Right lobe of liver (tissue), 6 donors: ENCODE results near the gene SLC6A3. TPM values are rescaled to one million over a fixed set of nuclear protein-coding genes. Genes with fewer than 3 reads are reported as not detected.
A peak's percentile ranks its signal among the peaks of the same experiment; 100 is the strongest.

ENCODE experiments used
- ATAC-seq, 4 donors: fragments of 200-7000 bp; cut with Tn5 transposase; one replicate each; pipeline ENCODE4 v1.9.1; 2020; ENCODE audit warnings: mild to moderate bottlenecking in 4 of 4, moderate library complexity in 4 of 4
- DNase-seq, 3 donors: peaks; one replicate each; pipeline ENCODE4 v3.0.0-alpha.2; 2020
- H3K27ac ChIP-seq, 3 donors: fragments of 200-600 bp; one replicate each; pipeline ENCODE4 v1.8.0; 2022
- H3K27me3 ChIP-seq, 2 donors: fragments of 200-600 bp; one replicate each; pipeline ENCODE4 v1.8.0; 2022
- H3K36me3 ChIP-seq, 4 donors: fragments of 200-600 bp; sonication (generic) in 1 of 4; one replicate each; pipeline versions ENCODE4 v1.5.1 to v1.8.0; 2017 to 2022; ENCODE audit warnings: control low read depth in 1 of 4
- H3K4me1 ChIP-seq, 4 donors: fragments of 200-600 bp; sonication (generic) in 1 of 4; one replicate each; pipeline versions ENCODE4 v1.5.1 to v1.8.0; 2017 to 2022; ENCODE audit warnings: control low read depth in 1 of 4
- H3K4me3 ChIP-seq, 3 donors: fragments of 200-600 bp; one replicate each; pipeline ENCODE4 v1.8.0; 2022
- H3K9me3 ChIP-seq, 4 donors: fragments of 200-600 bp; sonication (generic) in 1 of 4; one replicate each; pipeline versions ENCODE4 v1.5.1 to v1.8.0; 2017 to 2022; ENCODE audit warnings: control low read depth in 1 of 4
- POLR2A ChIP-seq: fragments of 450-650 bp; IDR thresholded peaks from one replicate; pipeline ENCODE4 v1.6.1; 2017; ENCODE audit warnings: antibody characterized with exemption, mild to moderate bottlenecking
- WGBS: methylation state at CpG from one replicate; pipeline ENCODE4 v1.1.6; 2018; ENCODE audit warnings: low coverage, low lambda C conversion rate; ENCODE audit not compliant: insufficient coverage; ENCODE audit errors: missing lambda C conversion rate; 5-methylcytosine and 5-hydroxymethylcytosine counted together
- intact Hi-C, 2 donors: fragments of 100-400 bp; cut with DNase I; formaldehyde crosslinking; loops; one replicate each; pipeline versions ENCODE4 v1.11.2 to v1.14.1; 2022
- total RNA-seq, 6 experiments: library from RNA; depleted of rRNA in 2 of 6; stranded (reverse); fragments of >200 nt in 2 of 6; fragmentation: NEBNext Ultra II Directional in 3 of 6; extraction: Animal tissue kit (Norgen Biotek cat#: 25700) in 3 of 6; gene quantifications; one replicate each; pipeline versions ENCODE4 v1.1.0 to v1.2.4, GENCODE V29; 2016 to 2023
- TF ChIP-seq, protein P1 (sequence below), 4 donors: fragments of 200-600 bp in 3 of 4; fragments of 450-650 bp in 1 of 4; IDR thresholded peaks; one replicate each; pipeline versions ENCODE4 v1.5.1 to v1.8.0; 2016 to 2022; ENCODE audit warnings: antibody characterized with exemption in 4 of 4, mild to moderate bottlenecking in 2 of 4
- donor health status: DM: no; HTN: yes; CAD: no.
- donor health status: DM: no; HTN: no; CAD: no.
- donor health status: DM: no; HTN: no; CAD: no.
- donor health status: DM: no; HTN: yes; CAD: no.
- donor health status: DM: no; HTN: yes; CAD: no.

Gene SLC6A3
- total RNA-seq, 6 experiments from 2014 or later: not detected

DNA sequence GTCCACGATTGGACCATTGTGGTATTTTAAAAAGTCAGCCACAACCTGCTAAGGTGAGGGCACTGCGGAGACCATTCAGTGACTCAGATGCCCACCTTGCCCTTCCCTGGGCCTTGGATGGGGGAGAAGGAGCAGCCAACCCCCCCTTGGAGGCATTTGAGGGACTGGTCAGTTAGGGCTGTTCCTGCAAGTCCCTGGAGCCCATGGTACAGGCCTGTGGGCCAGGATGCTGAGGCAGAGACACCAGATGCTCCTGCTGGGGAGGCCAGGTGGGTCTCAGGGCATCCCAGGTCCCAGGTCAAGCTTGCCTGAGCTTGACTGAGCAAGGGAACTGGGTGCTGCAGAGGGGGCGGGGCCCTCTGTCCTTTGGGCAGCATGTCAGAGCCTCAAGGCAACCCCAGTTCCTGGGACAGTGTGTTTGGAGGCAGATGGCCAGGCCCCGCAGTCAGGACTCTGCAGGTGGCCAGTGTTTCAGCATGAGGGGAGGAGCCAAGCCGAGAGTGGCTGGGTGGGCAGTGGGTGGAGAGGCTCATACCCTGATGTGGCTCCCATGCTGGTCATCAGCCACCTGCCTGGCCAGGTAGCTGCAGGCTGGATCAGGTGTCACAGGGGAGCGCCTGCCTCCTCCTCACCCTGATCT is 27.5 kb downstream of the SLC6A3 start:
- DNase-seq (peak in 2 of 3 donors; percentile 15 to 51), ATAC-seq (peak in 1 of 4 donors; percentile 38)
- Histone ChIP-seq H3K27ac (no peak overlapping the region), H3K9me3 (no peaks in the 10 kb centered on the region), H3K4me3 (no peak overlapping the region), H3K27me3 (no peaks in the 10 kb centered on the region), H3K36me3 (no peaks in the 10 kb centered on the region), H3K4me1 (no peaks in the 10 kb centered on the region)
- WGBS: 63% methylated on average over 2 of the region's 6 CpGs
- TF ChIP-seq, protein P1, sequence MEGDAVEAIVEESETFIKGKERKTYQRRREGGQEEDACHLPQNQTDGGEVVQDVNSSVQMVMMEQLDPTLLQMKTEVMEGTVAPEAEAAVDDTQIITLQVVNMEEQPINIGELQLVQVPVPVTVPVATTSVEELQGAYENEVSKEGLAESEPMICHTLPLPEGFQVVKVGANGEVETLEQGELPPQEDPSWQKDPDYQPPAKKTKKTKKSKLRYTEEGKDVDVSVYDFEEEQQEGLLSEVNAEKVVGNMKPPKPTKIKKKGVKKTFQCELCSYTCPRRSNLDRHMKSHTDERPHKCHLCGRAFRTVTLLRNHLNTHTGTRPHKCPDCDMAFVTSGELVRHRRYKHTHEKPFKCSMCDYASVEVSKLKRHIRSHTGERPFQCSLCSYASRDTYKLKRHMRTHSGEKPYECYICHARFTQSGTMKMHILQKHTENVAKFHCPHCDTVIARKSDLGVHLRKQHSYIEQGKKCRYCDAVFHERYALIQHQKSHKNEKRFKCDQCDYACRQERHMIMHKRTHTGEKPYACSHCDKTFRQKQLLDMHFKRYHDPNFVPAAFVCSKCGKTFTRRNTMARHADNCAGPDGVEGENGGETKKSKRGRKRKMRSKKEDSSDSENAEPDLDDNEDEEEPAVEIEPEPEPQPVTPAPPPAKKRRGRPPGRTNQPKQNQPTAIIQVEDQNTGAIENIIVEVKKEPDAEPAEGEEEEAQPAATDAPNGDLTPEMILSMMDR (IDR thresholded peaks at IDR 0.05): no peak
- TF ChIP-seq POLR2A: no peak
- intact Hi-C loops: no loop called here

DNA sequence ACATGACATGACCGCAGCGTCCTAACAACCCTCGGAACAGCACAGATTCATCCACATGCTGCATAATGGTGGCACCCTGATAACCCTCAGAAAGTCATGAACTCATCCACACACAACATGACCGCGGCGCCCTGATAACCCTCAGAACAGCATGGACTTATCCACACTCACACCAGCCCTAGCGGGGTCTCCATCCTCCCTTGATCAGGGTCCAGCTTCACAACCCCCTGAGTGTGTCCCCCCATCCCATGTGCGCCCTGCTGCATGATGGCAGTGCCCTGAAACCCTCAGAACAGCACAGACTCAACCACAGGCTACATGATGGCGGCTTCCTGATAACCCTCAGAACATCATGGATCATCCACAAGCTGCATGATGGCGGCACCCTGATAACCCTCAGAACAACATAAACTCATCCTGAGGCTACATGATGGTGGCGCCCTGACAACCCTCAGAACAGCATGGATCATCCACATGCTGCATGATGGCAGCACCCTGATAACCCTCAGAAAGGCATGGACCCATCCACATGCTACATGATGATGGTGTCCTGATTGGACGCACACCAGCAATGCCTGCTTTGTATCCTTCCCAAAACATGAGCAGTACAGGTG is 28.3 kb downstream of the SLC6A3 start:
- intact Hi-C loops: no loop called here
- ATAC-seq (no peak), DNase-seq (peak in 2 of 3 donors; percentile 7 to 31)
- Histone ChIP-seq H3K36me3 (no peaks in the 10 kb centered on the region), H3K27me3 (no peaks in the 10 kb centered on the region), H3K4me3 (no peak overlapping the region), H3K4me1 (no peaks in the 10 kb centered on the region), H3K9me3 (no peaks in the 10 kb centered on the region), H3K27ac (no peak overlapping the region)
- 80% methylated on average over 2 of the region's 12 CpGs for WGBS
- TF ChIP-seq POLR2A: no peak

DNA sequence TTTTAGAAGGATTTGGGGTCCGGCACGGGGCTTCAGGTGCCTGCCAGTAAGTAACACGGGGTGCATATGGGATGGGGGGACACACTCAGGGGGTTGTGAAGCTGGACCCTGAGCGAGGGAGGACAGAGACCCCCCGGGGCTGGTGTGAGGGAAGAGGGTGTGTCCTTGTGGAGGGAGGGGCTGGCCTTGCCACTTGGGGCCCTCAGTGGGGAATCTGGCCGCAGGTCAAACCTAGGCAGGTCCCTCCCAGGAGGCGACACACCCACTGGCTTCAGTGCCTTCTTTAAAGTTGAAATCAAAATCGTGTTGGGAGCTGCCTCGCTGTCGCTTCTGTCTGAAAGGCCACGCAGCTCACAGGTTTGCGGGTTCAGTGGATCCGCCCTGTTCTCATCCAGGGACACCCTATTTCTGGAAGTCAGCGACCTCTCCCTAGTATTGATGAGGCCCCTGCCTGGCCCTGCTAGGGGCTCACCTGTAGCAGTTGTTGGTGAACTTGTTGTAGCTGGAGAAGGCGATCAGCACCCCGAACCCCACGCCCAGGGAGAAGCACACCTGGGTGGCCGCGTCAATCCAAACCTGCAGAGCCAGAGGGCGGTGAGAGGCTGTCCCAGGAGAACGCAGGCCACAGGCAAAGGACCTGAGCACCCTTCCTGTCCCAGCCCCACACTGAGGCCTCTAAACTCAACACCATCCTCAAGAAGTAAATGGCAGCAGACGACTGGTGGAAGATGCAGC is 29.4 kb downstream of the SLC6A3 start:
- H3K4me3 ChIP-seq: no peak overlapping the region
- TF ChIP-seq POLR2A: no peak
- TF ChIP-seq, protein P1 (IDR thresholded peaks at IDR 0.05): no peak
- no peaks in the 10 kb centered on the region for H3K27me3 ChIP-seq
- peak in 2 of 3 donors; percentile 8 to 38 for DNase-seq
- ATAC-seq: no peak
- WGBS: 63% methylated on average over 3 of the region's 22 CpGs
- no peaks in the 10 kb centered on the region for H3K9me3 ChIP-seq
- intact Hi-C loops: no loop called here
- no peaks in the 10 kb centered on the region for H3K4me1 ChIP-seq
- H3K27ac ChIP-seq: no peak overlapping the region
- H3K36me3 ChIP-seq: no peaks in the 10 kb centered on the region

DNA sequence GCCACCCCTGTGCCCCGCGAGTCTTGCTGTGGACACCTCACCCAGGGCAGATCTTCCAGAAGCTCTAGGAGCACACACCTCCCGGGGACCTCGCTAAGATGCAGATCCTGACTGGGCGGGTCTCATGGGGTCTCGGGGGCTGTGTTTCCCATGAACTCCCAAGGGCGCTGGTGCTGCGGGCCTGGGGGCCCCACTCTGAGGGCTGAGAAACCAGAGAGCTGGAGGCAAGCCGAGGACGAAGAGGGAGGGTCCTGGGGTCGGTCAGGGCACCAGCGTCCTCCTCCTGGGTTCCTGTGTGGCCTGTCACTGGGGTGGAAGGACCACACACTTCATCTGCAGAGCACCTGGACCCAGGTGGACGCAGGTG is 30.2 kb downstream of the SLC6A3 start:
- no peaks in the 10 kb centered on the region for H3K27me3 ChIP-seq
- H3K4me1 ChIP-seq: no peaks in the 10 kb centered on the region
- TF ChIP-seq, protein P1 (IDR thresholded peaks at IDR 0.05): no peak
- TF ChIP-seq POLR2A: no peak
- intact Hi-C loops: no loop called here
- no peaks in the 10 kb centered on the region for H3K9me3 ChIP-seq
- H3K36me3 ChIP-seq: no peaks in the 10 kb centered on the region
- ATAC-seq: no peak
- H3K4me3 ChIP-seq: no peak overlapping the region
- no peak overlapping the region for H3K27ac ChIP-seq
- DNase-seq: peak in 2 of 3 donors; percentile 10 to 18
- WGBS: 100% methylated on average over 2 of the region's 13 CpGs
